Neural cell (in vitro differentiated cells): ENCODE results near the gene FGB.

Experiments
- CTCF ChIP-seq: fragments of 450-650 bp; IDR thresholded peaks from 2 replicates; pipeline ENCODE4 v1.5.1; 2014; ENCODE audit warnings: antibody characterized with exemption, mild to moderate bottlenecking, moderate library complexity; ENCODE audit not compliant: poor library complexity, severe bottlenecking
- EZH2 ChIP-seq: fragments of 200-600, 300-800 bp; shearing (Covaris generic), sonication (generic); IDR thresholded peaks from 2 replicates; pipeline ENCODE4 v1.6.1; 2014; ENCODE audit warnings: antibody characterized with exemption, low read length, borderline replicate concordance, mild to moderate bottlenecking; ENCODE audit not compliant: insufficient read depth, poor library complexity, severe bottlenecking
- MXI1 ChIP-seq: fragments of 450-650 bp; conservative IDR thresholded peaks from 2 replicates; pipeline ENCODE4 v1.6.1; 2014; ENCODE audit warnings: antibody characterized with exemption, mild to moderate bottlenecking; ENCODE audit not compliant: poor library complexity, severe bottlenecking
- POLR2AphosphoS5 ChIP-seq: IDR thresholded peaks from 2 replicates; pipeline ENCODE4 v1.6.1; 2012
- RAD21 ChIP-seq: fragments of 450-650 bp; conservative IDR thresholded peaks from 2 replicates; pipeline ENCODE4 v1.6.1; 2014; ENCODE audit warnings: antibody characterized with exemption, mild to moderate bottlenecking, moderate library complexity
- SMC3 ChIP-seq: fragments of 450-650 bp; conservative IDR thresholded peaks from 2 replicates; pipeline ENCODE4 v1.6.1; 2014; ENCODE audit warnings: antibody characterized with exemption, mild to moderate bottlenecking, moderate library complexity; ENCODE audit not compliant: poor library complexity
- TAF1 ChIP-seq: IDR thresholded peaks from 2 replicates; pipeline ENCODE4 v1.6.1; 2012; ENCODE audit warnings: low read depth
- TF ChIP-seq, protein P1 (sequence below): IDR thresholded peaks from 2 replicates; pipeline ENCODE4 v1.6.1; 2012; ENCODE audit warnings: borderline replicate concordance

DNA sequence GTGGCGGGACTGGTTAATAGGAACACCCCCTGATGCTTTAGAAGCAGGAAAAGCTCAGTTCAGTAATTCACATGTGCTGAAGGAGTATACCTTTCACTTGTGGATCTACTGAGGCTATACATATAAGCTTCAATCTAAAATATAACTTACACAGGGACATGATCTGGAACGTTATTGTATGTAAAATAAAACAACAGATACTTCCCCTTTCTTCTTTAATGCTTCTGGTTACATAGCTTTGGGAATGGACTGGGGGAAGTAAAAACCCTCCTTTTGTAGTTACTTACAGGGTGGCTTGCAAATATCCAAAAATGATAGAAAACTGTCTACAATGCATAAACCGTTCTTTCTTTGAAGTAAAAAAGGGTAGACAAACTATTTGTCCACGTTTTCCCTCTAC is 47.8 kb downstream of the FGB start:
- TF ChIP-seq CTCF (no peak), POLR2AphosphoS5 (no peak), MXI1 (no peak), SMC3 (no peak), TAF1 (no peak), RAD21 (no peak), EZH2 (no peak)
- TF ChIP-seq, protein P1, sequence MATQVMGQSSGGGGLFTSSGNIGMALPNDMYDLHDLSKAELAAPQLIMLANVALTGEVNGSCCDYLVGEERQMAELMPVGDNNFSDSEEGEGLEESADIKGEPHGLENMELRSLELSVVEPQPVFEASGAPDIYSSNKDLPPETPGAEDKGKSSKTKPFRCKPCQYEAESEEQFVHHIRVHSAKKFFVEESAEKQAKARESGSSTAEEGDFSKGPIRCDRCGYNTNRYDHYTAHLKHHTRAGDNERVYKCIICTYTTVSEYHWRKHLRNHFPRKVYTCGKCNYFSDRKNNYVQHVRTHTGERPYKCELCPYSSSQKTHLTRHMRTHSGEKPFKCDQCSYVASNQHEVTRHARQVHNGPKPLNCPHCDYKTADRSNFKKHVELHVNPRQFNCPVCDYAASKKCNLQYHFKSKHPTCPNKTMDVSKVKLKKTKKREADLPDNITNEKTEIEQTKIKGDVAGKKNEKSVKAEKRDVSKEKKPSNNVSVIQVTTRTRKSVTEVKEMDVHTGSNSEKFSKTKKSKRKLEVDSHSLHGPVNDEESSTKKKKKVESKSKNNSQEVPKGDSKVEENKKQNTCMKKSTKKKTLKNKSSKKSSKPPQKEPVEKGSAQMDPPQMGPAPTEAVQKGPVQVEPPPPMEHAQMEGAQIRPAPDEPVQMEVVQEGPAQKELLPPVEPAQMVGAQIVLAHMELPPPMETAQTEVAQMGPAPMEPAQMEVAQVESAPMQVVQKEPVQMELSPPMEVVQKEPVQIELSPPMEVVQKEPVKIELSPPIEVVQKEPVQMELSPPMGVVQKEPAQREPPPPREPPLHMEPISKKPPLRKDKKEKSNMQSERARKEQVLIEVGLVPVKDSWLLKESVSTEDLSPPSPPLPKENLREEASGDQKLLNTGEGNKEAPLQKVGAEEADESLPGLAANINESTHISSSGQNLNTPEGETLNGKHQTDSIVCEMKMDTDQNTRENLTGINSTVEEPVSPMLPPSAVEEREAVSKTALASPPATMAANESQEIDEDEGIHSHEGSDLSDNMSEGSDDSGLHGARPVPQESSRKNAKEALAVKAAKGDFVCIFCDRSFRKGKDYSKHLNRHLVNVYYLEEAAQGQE, result no peak
